ENCODE measurements around the gene SLC30A1. TPM values are rescaled to one million over a fixed set of nuclear protein-coding genes. Genes with fewer than 3 reads are reported as not detected.

SLC30A1 gene
- total and polyA plus RNA-seq, 2 donors (not counting 1 experiment from before 2014, with no cell fraction given) = 13.6 to 45.2 TPM

DNA sequence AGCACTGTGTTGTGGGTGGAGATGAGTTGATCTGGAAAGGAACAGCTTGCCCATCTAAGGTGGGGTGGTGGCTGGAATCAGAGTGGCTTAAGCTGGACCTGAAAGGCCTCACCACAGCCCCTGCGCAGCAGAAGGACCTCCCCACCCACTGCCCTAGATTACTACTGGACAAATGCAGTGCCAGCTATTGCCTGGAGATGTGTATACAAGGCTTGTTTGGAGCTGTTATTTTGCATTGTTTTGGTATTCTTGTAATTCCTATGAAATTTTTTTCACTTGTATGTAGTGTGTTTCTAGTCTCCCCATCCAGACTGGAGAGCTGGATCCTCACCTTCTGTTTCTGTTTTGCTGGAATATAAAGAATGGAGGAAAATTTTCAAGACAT lies 1.3 kb upstream of the SLC30A1 start:
- Histone ChIP-seq H4K20me1 (ENCODE audit: control insufficient read depth, extremely low read depth, insufficient read depth, low read length) (no peaks in the 10 kb centered on the region), H3K9ac (ENCODE audit: insufficient read depth, low read length) (no peak overlapping the region), H3K4me3 (replicated peaks in 1 of 4; ENCODE audit: control extremely low read depth in 1 of 4, insufficient read depth in 1 of 4, low read depth in 3 of 4, low read length in 4 of 4) (peak overlapping the region in 1 of 4 experiments; percentile 95), H3K27ac (ENCODE audit: insufficient read depth, low read length) (no peak overlapping the region), H3K79me2 (ENCODE audit: control insufficient read depth, insufficient read depth, low read length) (peaks cover 36% of the 10 kb centered on the region), H3K27me3 (ENCODE audit: control insufficient read depth, insufficient read depth, low read length) (no peaks in the 10 kb centered on the region), H3K4me2 (ENCODE audit: extremely low read depth, insufficient read depth, low read length) (no peak overlapping the region), H2AFZ (ENCODE audit: low read length) (no peak overlapping the region), H3K9me3 (ENCODE audit: control insufficient read depth, insufficient read depth, low read depth, low read length) (no peaks in the 10 kb centered on the region), H3K4me1 (ENCODE audit: control insufficient read depth, extremely low read depth, insufficient read depth, low read length) (peaks cover 13% of the 10 kb centered on the region), H3K36me3 (ENCODE audit: control insufficient read depth, insufficient read depth, low read length) (peaks cover 1% of the 10 kb centered on the region)
- no peak for DNase-seq (ENCODE audit: low read depth in 2 of 2)
- TF ChIP-seq CTCF (conservative IDR thresholded peaks at IDR 0.05 in 1 of 2, IDR thresholded peaks at IDR 0.05 in 1 of 2; ENCODE audit: low read depth in 1 of 2, low read length in 2 of 2) (no peak), EZH2 (IDR thresholded peaks at IDR 0.05; ENCODE audit: low read length, missing control alignments) (no peak)

DNA sequence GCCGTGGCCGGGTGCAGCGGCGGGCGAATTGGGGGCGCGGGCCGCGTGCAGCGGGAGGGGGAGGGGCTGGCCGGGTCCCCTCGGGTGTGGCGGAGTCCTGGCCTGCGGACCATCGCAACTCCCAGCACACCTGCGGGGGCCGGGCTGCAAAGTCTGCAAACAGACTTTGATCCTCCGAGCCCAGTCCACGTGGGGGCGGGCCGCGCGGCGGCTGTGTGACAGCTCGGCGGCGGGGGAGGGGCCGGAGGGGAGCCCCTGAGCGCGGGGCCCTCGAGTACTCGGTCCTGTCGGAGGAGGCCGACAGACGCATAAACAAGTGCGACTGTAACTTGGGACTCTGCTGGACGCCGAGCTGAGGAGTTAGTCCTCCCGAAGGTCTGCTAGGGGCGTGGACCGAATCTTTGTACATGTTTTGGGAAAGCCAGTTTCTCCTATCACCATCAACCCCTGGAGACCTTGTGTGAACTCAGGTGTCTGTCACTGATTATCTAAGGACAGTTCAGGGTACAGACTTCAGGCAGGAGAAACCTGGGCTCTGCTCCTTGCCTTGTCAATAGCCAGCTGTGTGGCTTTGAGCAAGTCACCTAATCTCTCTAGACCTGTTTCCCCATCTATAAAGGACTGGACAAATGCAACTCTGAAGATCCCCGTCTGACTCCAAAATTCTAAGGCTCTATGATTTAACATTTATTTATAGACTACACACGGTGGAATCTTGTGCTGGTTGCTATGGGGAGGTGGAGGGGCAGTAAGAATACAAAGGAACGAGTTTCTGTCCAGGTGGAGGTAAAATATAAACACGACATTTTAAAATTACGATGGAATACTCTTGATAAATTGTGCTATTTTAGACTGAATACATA lies 710 bp upstream of the SLC30A1 start:
- Histone ChIP-seq H3K4me3 (replicated peaks in 1 of 4; ENCODE audit: control extremely low read depth in 1 of 4, insufficient read depth in 1 of 4, low read depth in 3 of 4, low read length in 4 of 4) (peak overlapping the region; percentile 48 to 95 (median 58)), H3K79me2 (ENCODE audit: control insufficient read depth, insufficient read depth, low read length) (peaks cover 38% of the 10 kb centered on the region), H2AFZ (ENCODE audit: low read length) (peak overlapping the region; percentile 52), H3K4me1 (ENCODE audit: control insufficient read depth, extremely low read depth, insufficient read depth, low read length) (peaks cover 14% of the 10 kb centered on the region), H3K9me3 (ENCODE audit: control insufficient read depth, insufficient read depth, low read depth, low read length) (no peaks in the 10 kb centered on the region), H3K27me3 (ENCODE audit: control insufficient read depth, insufficient read depth, low read length) (no peaks in the 10 kb centered on the region), H4K20me1 (ENCODE audit: control insufficient read depth, extremely low read depth, insufficient read depth, low read length) (no peaks in the 10 kb centered on the region), H3K36me3 (ENCODE audit: control insufficient read depth, insufficient read depth, low read length) (peaks cover 1% of the 10 kb centered on the region), H3K4me2 (ENCODE audit: extremely low read depth, insufficient read depth, low read length) (peak overlapping the region; percentile 93), H3K9ac (ENCODE audit: insufficient read depth, low read length) (peak overlapping the region; percentile 33), H3K27ac (ENCODE audit: insufficient read depth, low read length) (peak overlapping the region; percentile 29)
- peak; percentile 17 to 54 for DNase-seq (ENCODE audit: low read depth in 2 of 2)
- TF ChIP-seq CTCF (conservative IDR thresholded peaks at IDR 0.05 in 1 of 2, IDR thresholded peaks at IDR 0.05 in 1 of 2; ENCODE audit: low read depth in 1 of 2, low read length in 2 of 2) = no peak
- TF ChIP-seq EZH2 (IDR thresholded peaks at IDR 0.05; ENCODE audit: low read length, missing control alignments) = no peak

DNA sequence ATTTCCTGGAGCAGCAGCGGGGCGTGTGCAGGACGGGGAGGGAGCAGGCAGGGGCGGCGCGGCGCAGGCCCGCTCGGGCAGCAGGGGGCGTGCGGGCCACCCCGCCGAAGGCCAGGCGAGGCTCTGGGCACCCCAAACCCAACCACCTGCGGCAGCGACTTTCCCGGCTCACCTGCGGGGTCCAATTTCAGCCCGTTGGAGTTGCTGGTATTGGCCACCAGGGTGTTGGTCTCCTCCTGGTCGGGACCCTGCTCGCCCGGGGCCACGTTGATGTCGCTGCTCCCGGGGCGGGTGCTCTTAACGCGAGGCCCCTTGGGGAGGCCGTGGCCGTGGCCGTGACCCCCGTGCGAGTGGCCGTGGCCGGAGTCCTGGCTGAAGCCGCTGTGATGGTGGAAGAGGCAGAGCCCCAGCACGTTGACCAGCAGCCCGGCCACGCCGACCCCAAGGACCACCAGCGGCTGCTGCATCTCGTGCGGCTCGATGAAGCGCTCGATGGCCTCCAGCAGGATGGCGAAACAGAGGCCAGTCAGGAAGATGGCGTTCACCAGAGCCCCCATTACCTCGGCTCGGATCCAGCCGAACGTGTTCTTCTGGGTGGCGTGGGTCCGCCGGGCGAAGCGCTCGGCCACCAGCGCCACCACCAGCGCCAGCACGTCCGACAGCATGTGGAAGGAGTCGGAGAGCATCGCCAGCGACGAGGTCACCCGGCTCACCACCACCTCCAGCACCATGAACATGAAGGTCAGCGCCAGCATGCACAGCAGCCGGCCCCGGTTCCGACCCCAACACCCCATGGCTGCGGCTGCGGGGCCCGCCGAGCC lies 932 bp downstream of the SLC30A1 start:
- Histone ChIP-seq H2AFZ (ENCODE audit: low read length) (peak overlapping the region; percentile 36), H3K79me2 (ENCODE audit: control insufficient read depth, insufficient read depth, low read length) (peaks cover 42% of the 10 kb centered on the region), H3K9ac (ENCODE audit: insufficient read depth, low read length) (peak overlapping the region; percentile 89), H3K27ac (ENCODE audit: insufficient read depth, low read length) (peak overlapping the region; percentile 81), H3K4me3 (replicated peaks in 1 of 4; ENCODE audit: control extremely low read depth in 1 of 4, insufficient read depth in 1 of 4, low read depth in 3 of 4, low read length in 4 of 4) (peak overlapping the region; percentile 87 to 99 (median 96)), H3K9me3 (ENCODE audit: control insufficient read depth, insufficient read depth, low read depth, low read length) (no peaks in the 10 kb centered on the region), H3K36me3 (ENCODE audit: control insufficient read depth, insufficient read depth, low read length) (peaks cover 1% of the 10 kb centered on the region), H3K4me1 (ENCODE audit: control insufficient read depth, extremely low read depth, insufficient read depth, low read length) (peaks cover 14% of the 10 kb centered on the region), H4K20me1 (ENCODE audit: control insufficient read depth, extremely low read depth, insufficient read depth, low read length) (no peaks in the 10 kb centered on the region), H3K27me3 (ENCODE audit: control insufficient read depth, insufficient read depth, low read length) (no peaks in the 10 kb centered on the region), H3K4me2 (ENCODE audit: extremely low read depth, insufficient read depth, low read length) (peak overlapping the region; percentile 81)
- TF ChIP-seq CTCF (conservative IDR thresholded peaks at IDR 0.05 in 1 of 2, IDR thresholded peaks at IDR 0.05 in 1 of 2; ENCODE audit: low read depth in 1 of 2, low read length in 2 of 2) (peak; percentile 41 to 79), EZH2 (IDR thresholded peaks at IDR 0.05; ENCODE audit: low read length, missing control alignments) (no peak)
- DNase-seq (ENCODE audit: low read depth in 2 of 2) = peak; percentile 59
